ENCODE data around the gene TENT4A.

The TENT4A gene

GRCh38 chr5:6775571-6775970 lies 62.3 kb downstream of the TENT4A start:
- DNase-seq, result no peak

GRCh38 chr5:6780802-6781391 lies 67.7 kb downstream of the TENT4A start:
- DNase-seq, result no peak

DNA sequence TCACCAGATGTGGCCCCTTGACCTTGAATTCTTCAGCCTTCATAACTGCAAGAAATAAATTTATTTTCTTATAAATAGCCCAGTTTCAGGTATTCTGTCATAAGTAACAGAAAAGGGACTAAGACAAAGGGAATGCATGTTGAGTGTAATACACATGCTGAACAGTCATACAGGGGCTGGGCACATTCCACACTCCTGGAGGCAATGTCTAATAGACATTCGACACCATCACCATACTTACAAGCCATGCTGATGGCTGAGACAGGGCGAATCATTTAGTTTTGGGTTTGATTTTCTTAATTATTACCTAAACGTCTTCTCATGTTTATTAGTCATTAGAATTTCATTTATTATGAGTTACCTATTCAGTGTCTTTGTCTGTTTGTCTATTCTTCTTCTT lies 68.5 kb downstream of the TENT4A start:
- DNase-seq, result no peak

DNA sequence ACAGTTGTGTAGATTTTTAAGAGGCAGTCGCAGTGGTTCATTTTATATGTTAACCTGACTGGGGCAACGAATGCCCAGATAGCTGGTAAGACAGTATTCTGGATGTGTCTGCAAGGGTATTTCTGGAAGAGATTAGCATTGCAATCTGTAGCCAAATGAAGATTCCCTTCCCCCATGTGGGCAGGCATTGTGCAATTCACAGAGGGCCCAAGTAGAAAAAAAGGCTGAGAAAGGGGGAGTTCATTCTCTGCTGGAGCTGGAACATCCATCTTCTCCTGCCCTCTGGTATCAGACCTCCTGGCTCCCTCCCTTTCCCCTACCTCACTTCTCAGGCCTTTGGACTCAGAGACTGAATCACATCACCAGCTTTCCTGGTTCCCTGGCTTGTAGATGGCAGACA lies 70.6 kb downstream of the TENT4A start:
- no peak for DNase-seq

- DNase-seq, result no peak
Measured at GRCh38 chr5:6784481-6784880, 71.2 kb downstream of the TENT4A start.

- DNase-seq, result no peak
Measured at GRCh38 chr5:6785161-6785860, 72.1 kb downstream of the TENT4A start.

- DNase-seq, result no peak
Measured at GRCh38 chr5:6785861-6786180, 72.6 kb downstream of the TENT4A start.

GRCh38 chr5:6786786-6787495 lies 73.7 kb downstream of the TENT4A start:
- no peak for DNase-seq

DNA sequence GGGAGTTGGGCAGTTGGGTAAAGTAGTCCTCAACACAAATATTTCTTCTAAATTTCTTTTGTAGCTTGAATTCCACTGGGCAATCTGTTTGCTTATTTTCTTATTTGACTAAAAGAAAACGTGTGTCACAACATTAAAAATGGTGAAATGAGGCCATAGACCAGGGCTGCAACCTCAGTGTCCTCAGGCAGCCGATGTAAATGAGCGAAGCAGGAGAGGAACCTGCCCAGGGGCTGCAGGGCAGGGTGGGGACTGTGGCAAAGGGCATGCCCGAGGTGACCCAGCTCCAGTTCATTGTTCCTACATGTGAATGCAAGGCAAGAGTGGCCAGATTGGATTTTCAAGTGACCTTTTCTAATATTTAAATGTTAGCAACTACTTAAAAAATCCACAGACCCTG lies 74.7 kb downstream of the TENT4A start:
- DNase-seq, result no peak

- DNase-seq, result no peak
Measured at GRCh38 chr5:6788439-6788838, 75.2 kb downstream of the TENT4A start.

DNA sequence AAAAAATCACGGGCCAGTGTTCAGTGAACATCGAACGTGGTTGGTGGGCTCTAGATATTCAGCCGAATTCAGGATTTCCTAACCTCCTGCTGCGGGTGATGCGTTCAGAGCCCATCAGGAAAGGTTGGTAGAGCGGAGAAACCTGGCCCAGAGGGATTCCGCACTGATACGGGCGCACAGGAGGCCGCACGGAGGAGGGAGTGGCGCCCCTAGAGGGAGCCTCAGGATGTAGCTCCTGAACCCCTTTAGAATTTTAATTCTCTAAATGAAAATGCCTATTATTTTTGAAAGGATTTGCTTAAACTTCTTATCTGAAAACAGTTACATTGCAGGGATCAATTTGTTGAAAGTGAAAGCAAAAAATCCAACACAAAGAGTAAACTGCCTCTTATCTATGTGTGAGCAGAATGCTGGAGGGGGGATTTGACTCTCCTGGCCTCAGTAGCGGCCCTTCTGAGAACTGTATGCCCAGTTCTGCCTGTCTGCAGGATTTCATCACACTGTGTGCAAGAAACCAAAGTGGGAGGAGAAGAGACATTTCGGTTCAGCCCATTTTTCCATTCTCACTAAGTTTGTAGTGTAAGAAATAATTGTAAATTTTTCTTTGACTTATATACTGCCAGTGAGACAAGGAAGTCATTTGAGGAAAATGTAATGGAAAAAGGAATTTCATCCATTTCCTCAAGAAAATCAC lies 75.9 kb downstream of the TENT4A start:
- no peak for DNase-seq

DNA sequence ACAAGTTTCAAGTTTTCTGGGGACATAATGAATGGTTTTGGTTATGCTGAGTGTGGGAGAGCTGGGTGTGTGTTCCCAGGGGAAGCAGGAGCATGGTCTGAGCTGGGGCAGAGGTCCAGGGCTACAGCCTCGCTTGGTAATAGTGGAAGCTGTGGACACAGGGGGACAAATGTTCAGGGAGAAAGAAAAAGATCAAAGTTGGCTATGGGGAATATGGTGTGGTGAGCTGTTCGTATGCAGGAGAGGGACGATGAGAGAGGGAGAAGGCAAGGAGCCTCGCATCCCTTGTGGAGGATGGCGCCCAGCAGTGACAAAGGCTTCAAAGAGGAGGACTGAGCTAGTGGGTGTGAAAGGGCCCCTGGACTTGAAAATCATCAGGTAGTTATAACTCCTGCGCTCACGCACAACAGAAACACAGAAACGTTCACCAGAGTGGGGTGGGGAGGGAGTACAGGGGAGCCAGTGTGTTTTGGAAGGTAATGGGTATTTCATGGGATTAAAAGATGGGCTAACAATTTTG lies 77.2 kb downstream of the TENT4A start:
- DNase-seq, result no peak

DNA sequence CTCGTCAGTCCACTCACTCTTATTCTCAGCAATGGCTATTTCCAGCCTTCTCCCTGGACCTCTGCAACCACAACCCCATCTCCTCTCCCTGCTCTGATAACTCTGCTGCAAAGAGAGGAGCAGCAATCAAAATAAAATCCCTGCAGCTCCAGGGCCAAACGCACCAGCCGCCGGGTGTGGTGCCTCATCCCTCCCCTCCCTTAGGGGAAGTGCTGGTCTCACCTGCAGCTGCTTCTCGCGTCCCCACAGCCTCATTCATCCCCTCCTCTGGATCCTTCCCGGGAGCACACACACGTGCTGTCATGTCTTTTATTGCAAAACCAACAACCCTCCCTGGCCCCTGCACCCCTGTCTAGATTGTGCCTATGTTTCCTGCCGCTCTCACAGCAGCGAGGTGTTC lies 77.8 kb downstream of the TENT4A start:
- no peak for DNase-seq

- DNase-seq, result no peak
Measured at GRCh38 chr5:6792376-6792775, 79.1 kb downstream of the TENT4A start.

DNA sequence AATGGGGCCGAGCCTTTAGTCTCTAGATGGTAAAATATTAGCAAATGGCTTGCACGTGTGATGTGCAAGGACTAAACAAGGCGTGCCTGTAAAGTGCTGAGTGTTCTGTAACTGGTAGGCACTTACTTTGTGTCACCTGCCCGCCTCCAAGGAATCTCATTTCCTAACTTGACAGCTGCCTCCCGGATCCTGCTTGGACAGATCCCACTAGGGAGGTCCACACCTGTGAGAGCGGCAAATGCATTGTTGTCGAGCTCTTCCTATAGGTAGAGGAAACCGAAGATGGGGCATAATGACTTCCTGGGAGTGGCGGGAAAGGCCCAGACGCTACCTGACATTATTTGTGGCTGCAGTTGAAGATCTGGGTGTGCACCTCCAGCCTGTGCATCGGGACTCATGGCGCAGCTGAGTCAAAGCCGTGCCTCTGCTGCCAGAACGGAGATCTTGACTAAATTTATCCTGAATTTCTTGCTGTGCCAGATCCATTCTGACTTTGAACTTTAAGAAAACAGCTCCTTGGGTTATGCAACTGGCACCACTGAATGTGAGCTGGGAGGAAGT lies 79.8 kb downstream of the TENT4A start:
- no peak for DNase-seq

DNA sequence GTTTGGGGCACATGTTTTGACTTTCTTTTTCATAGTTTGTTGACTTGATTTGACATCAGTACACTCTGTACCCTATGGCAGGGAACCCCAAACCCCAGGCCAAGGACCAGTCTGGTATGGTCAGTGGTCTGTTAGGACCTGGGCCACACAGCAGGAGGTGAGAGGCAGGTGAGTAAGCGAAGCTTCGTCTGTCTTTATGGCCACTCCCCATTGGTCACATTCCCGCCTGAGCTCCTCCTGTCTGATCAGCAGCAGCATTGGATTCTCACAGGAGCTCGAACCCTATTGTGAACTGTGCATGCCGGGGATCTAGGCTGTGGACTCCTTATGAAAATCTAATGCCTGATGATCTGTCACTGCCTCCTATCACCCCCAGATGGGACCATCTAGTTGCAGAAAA lies 88.0 kb downstream of the TENT4A start:
- no peak for DNase-seq

GRCh38 chr5:6803981-6804550 lies 90.8 kb downstream of the TENT4A start:
- DNase-seq, result no peak

DNA sequence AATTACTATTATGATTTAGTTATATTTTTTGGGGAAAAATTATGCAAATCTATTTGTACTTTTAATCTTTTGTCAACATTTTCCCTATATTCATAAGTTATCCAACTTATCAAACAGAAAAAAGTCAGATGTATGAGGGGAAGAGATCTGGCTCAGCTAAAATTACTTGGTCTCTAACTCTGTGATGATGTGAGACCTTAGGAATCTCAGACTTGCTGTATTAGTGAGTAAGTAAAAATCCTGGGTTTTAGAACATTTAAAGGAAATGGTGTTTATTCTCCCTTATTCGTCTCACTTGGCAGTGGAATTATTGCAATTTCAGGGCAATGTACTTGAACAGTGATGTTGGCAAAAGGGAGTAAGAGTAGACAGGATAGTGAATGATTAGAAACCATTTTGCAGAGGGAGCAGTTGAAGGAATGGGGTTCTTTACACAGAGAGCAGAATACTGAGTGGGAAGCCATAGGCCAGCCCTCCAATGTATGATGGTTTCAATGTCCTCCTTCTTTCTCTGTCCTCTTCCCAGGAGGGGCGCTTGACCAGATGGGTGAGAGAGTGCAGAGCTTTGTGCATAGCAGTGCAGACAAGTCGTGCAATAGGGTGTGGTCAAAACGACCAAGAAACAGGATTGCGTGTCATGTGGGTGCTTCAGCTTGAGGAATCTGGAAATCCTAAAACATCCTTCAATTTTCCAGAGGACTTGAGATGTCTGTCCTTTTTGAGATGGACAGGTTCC lies 91.7 kb downstream of the TENT4A start:
- DNase-seq, result no peak

GRCh38 chr5:6805841-6806240 lies 92.6 kb downstream of the TENT4A start:
- no peak for DNase-seq
